Measurements from ENCODE around the gene RPL10A. TPM values are rescaled to one million over a fixed set of nuclear protein-coding genes. Genes with fewer than 3 reads are reported as not detected.
A peak's percentile ranks its signal among the peaks of the same experiment; 100 is the strongest.

RPL10A gene
- polyA plus RNA-seq, 1 donor (not counting 4 experiments of a cell fraction or from before 2014, with no cell fraction given), result 2,462 TPM

- Histone ChIP-seq H3K9ac (ENCODE audit: control insufficient read depth, extremely low read depth, insufficient read depth, low read length) (no peak overlapping the region), H3K27me3 (ENCODE audit: control insufficient read depth, extremely low read depth, insufficient read depth, low read length) (no peaks in the 10 kb centered on the region), H3K4me3 (ENCODE audit: control insufficient read depth in 2 of 3, extremely low read depth in 1 of 3, insufficient read depth in 2 of 3, low read depth in 1 of 3, low read length in 3 of 3) (no peak overlapping the region), H3K4me1 (ENCODE audit: control insufficient read depth, extremely low read depth, insufficient read depth, low read length) (peaks cover 11% of the 10 kb centered on the region), H3K4me2 (ENCODE audit: control insufficient read depth, extremely low read depth, insufficient read depth, low read depth, low read length) (no peak overlapping the region), H2AFZ (ENCODE audit: control insufficient read depth, low read length) (no peak overlapping the region), H3K79me2 (ENCODE audit: control insufficient read depth, insufficient read depth, low read length) (no peaks in the 10 kb centered on the region), H3K9me3 (ENCODE audit: control insufficient read depth, low read depth, low read length) (no peaks in the 10 kb centered on the region), H3K27ac (ENCODE audit: control insufficient read depth, insufficient read depth, low read length) (no peak overlapping the region), H3K9me1 (ENCODE audit: control insufficient read depth, extremely low read depth, insufficient read depth, low read length) (no peaks in the 10 kb centered on the region), H4K20me1 (ENCODE audit: control insufficient read depth, extremely low read depth, insufficient read depth, low read length) (no peaks in the 10 kb centered on the region), H3K36me3 (ENCODE audit: control insufficient read depth in 2 of 2, extremely low read depth in 1 of 2, insufficient read depth in 2 of 2, low read length in 2 of 2) (no peaks in the 10 kb centered on the region)
- TF ChIP-seq EZH2 (IDR thresholded peaks at IDR 0.05; ENCODE audit: low read length), result no peak
- TF ChIP-seq CTCF (optimal IDR thresholded peaks at IDR 0.05 in 1 of 3, IDR thresholded peaks at IDR 0.05 in 1 of 3, conservative IDR thresholded peaks at IDR 0.05 in 1 of 3; ENCODE audit: extremely low read depth in 1 of 3, insufficient read depth in 2 of 3, low read length in 3 of 3), result no peak
- dilution Hi-C loops (cut with MboI; ENCODE audit: extremely low pct_ligation_motif_present, low sequenced_read_pairs), result no loop called here
- DNase-seq (ENCODE audit: low read depth, low spot score), result no peak
- no peak for FAIRE-seq
These were observed 26.6 kb upstream of the RPL10A start for GRCh38 chr6:35441642-35442041.

- H3K4me3 ChIP-seq (ENCODE audit: control insufficient read depth in 2 of 3, extremely low read depth in 1 of 3, insufficient read depth in 2 of 3, low read depth in 1 of 3, low read length in 3 of 3), result no peak overlapping the region
- peak overlapping the region; percentile 46 for H3K4me2 ChIP-seq (ENCODE audit: control insufficient read depth, extremely low read depth, insufficient read depth, low read depth, low read length)
- no peaks in the 10 kb centered on the region for H3K9me1 ChIP-seq (ENCODE audit: control insufficient read depth, extremely low read depth, insufficient read depth, low read length)
- peaks cover 11% of the 10 kb centered on the region for H3K4me1 ChIP-seq (ENCODE audit: control insufficient read depth, extremely low read depth, insufficient read depth, low read length)
- FAIRE-seq (peak; percentile 53), DNase-seq (ENCODE audit: low read depth, low spot score) (no peak)
- H2AFZ ChIP-seq (ENCODE audit: control insufficient read depth, low read length), result peak overlapping the region; percentile 52
- H3K79me2 ChIP-seq (ENCODE audit: control insufficient read depth, insufficient read depth, low read length), result no peaks in the 10 kb centered on the region
- H3K9me3 ChIP-seq (ENCODE audit: control insufficient read depth, low read depth, low read length), result no peaks in the 10 kb centered on the region
- dilution Hi-C loops (cut with MboI; ENCODE audit: extremely low pct_ligation_motif_present, low sequenced_read_pairs), result no loop called here
- H3K9ac ChIP-seq (ENCODE audit: control insufficient read depth, extremely low read depth, insufficient read depth, low read length), result peak overlapping the region; percentile 13
- H4K20me1 ChIP-seq (ENCODE audit: control insufficient read depth, extremely low read depth, insufficient read depth, low read length), result no peaks in the 10 kb centered on the region
- peak overlapping the region; percentile 51 for H3K27ac ChIP-seq (ENCODE audit: control insufficient read depth, insufficient read depth, low read length)
- TF ChIP-seq CTCF (optimal IDR thresholded peaks at IDR 0.05 in 1 of 3, IDR thresholded peaks at IDR 0.05 in 1 of 3, conservative IDR thresholded peaks at IDR 0.05 in 1 of 3; ENCODE audit: extremely low read depth in 1 of 3, insufficient read depth in 2 of 3, low read length in 3 of 3), result no peak
- TF ChIP-seq EZH2 (IDR thresholded peaks at IDR 0.05; ENCODE audit: low read length), result no peak
- H3K36me3 ChIP-seq (ENCODE audit: control insufficient read depth in 2 of 2, extremely low read depth in 1 of 2, insufficient read depth in 2 of 2, low read length in 2 of 2), result no peaks in the 10 kb centered on the region
- H3K27me3 ChIP-seq (ENCODE audit: control insufficient read depth, extremely low read depth, insufficient read depth, low read length), result no peaks in the 10 kb centered on the region
These were observed 25.5 kb upstream of the RPL10A start for GRCh38 chr6:35442693-35443092.
